ENCODE results near the gene FMO5. TPM values are rescaled to one million over a fixed set of nuclear protein-coding genes. Genes with fewer than 3 reads are reported as not detected.

FMO5 gene
- total RNA-seq, 1 experiment from 2014 or later = 2.1 TPM

DNA sequence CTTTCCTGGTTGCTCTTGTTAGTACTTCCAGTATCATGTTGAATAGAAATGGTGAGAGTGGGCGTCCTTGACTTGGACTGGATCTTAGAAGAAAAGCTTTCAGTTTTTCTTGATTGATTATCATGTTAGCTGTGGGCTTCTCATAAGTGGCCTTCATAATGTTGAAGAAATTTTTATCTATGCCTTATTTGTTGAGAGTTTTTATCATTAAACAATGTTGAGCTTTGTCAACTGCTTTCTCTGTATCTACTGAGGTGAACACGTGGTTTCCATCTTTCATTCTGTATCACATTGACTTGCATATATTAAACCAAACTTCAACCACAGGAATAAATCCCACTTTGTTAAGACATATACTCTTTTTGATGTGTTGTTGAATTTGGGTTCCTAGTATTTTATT is 82.3 kb downstream of the FMO5 start:
- no peak for DNase-seq (ENCODE audit: low read depth)

Other genes starting within 250 kb of the FMO5 start
- gene PRKAB2, start 52.9 kb downstream of the FMO5 start, total RNA-seq (2014; rRNA removed) = 7.8 and 9.9 TPM in 2 replicates
- 33.3 and 35.4 TPM in 2 replicates for gene CHD1L, start 17.3 kb upstream of the FMO5 start, total RNA-seq (2014; rRNA removed)

All from LHCN-M2 (cell line).